ENCODE results near the gene TM9SF4.

The TM9SF4 gene

GRCh38 chr20:32130965-32131364 is 21.5 kb downstream of the TM9SF4 start:
- no peak for TF ChIP-seq CTCF (IDR thresholded peaks at IDR 0.05; ENCODE audit: low read depth, low read length, missing control alignments)
- DNase-seq (ENCODE audit: low read depth): no peak
- in situ Hi-C loops (cut with HindIII; ENCODE audit: low sequenced_read_pairs): no loop called here
- H3K4me3 ChIP-seq (ENCODE audit: low read depth, low read length): no peak overlapping the region

GRCh38 chr20:32132911-32133549 is 23.5 kb downstream of the TM9SF4 start:
- in situ Hi-C loops (cut with HindIII; ENCODE audit: low sequenced_read_pairs): no loop called here
- no peak for DNase-seq (ENCODE audit: low read depth)
- TF ChIP-seq CTCF (IDR thresholded peaks at IDR 0.05; ENCODE audit: low read depth, low read length, missing control alignments): no peak
- no peak overlapping the region for H3K4me3 ChIP-seq (ENCODE audit: low read depth, low read length)

- H3K4me3 ChIP-seq (ENCODE audit: low read depth, low read length): no peak overlapping the region
- TF ChIP-seq CTCF (IDR thresholded peaks at IDR 0.05; ENCODE audit: low read depth, low read length, missing control alignments): no peak
- in situ Hi-C loops (cut with HindIII; ENCODE audit: low sequenced_read_pairs): no loop called here
- no peak for DNase-seq (ENCODE audit: low read depth)
Observed at GRCh38 chr20:32134026-32134425, 24.5 kb downstream of the TM9SF4 start.

GRCh38 chr20:32135983-32136515 is 26.5 kb downstream of the TM9SF4 start:
- no peak for TF ChIP-seq CTCF (IDR thresholded peaks at IDR 0.05; ENCODE audit: low read depth, low read length, missing control alignments)
- in situ Hi-C loops (cut with HindIII; ENCODE audit: low sequenced_read_pairs): no loop called here
- DNase-seq (ENCODE audit: low read depth): no peak
- H3K4me3 ChIP-seq (ENCODE audit: low read depth, low read length): no peak overlapping the region

- TF ChIP-seq CTCF (IDR thresholded peaks at IDR 0.05; ENCODE audit: low read depth, low read length, missing control alignments): no peak
- in situ Hi-C loops (cut with HindIII; ENCODE audit: low sequenced_read_pairs): no loop called here
- H3K4me3 ChIP-seq (ENCODE audit: low read depth, low read length): no peak overlapping the region
Observed at GRCh38 chr20:32138921-32139320, 29.4 kb downstream of the TM9SF4 start.

GRCh38 chr20:32139947-32140346 is 30.4 kb downstream of the TM9SF4 start:
- TF ChIP-seq CTCF (IDR thresholded peaks at IDR 0.05; ENCODE audit: low read depth, low read length, missing control alignments): no peak
- no peak overlapping the region for H3K4me3 ChIP-seq (ENCODE audit: low read depth, low read length)
- in situ Hi-C loops (cut with HindIII; ENCODE audit: low sequenced_read_pairs): no loop called here
- no peak for DNase-seq (ENCODE audit: low read depth)

More at GRCh38 chr20:32138921-32139320, 29.4 kb downstream of the TM9SF4 start:
- no peak for DNase-seq (ENCODE audit: low read depth)
